Spleen (tissue), 7 donors: ENCODE data around the gene TMEM106C.

Source experiments
- POLR2A ChIP-seq, 3 donors: fragments of 450-650 bp; IDR thresholded peaks; one replicate each; pipeline ENCODE4 v1.5.1; 2017; ENCODE audit warnings: antibody characterized with exemption in 3 of 3, mild to moderate bottlenecking in 1 of 3
- TF ChIP-seq, protein P1 (sequence below), 11 experiments: fragments of 200-600 bp in 7 of 11; fragments of 450-650 bp in 4 of 11; sonication (generic) in 4 of 11; IDR thresholded peaks in 8 of 11; conservative IDR thresholded peaks in 3 of 11; 1 replicate in 7 of 11; 2 replicates in 4 of 11; pipeline versions ENCODE4 v1.4.0 to v1.8.0; 2016 to 2021; ENCODE audit warnings: antibody characterized with exemption in 11 of 11, inconsistent platforms in 4 of 11, mild to moderate bottlenecking in 1 of 11
- donor health status: DM: no; HTN: no; CAD: no; lungs with moderate emphysema.
- donor health status: DM: no; HTN: no; CAD: no.
- donor health status: DM: no; HTN: no; CAD: no.

DNA sequence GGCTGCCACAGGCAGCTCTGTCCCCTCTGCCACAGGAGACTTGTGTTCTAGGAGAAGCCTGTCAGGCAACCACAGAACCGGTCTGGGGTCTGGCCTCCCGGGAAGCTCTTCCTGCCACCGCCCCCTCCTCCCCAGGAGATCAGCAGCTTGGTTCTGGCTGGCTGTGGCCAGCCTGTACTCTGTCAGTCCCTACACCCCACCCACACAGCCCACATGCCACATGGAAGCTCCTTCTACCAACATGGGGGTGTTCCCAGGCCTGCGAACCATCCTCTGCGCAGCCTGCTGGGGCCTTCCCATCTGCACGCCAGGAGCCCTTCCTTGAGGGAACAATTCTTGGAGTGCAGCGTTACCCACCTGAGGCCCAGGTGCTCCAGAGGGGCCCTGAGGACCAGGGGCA, 16.8 kb downstream of the TMEM106C start:
- TF ChIP-seq, protein P1, sequence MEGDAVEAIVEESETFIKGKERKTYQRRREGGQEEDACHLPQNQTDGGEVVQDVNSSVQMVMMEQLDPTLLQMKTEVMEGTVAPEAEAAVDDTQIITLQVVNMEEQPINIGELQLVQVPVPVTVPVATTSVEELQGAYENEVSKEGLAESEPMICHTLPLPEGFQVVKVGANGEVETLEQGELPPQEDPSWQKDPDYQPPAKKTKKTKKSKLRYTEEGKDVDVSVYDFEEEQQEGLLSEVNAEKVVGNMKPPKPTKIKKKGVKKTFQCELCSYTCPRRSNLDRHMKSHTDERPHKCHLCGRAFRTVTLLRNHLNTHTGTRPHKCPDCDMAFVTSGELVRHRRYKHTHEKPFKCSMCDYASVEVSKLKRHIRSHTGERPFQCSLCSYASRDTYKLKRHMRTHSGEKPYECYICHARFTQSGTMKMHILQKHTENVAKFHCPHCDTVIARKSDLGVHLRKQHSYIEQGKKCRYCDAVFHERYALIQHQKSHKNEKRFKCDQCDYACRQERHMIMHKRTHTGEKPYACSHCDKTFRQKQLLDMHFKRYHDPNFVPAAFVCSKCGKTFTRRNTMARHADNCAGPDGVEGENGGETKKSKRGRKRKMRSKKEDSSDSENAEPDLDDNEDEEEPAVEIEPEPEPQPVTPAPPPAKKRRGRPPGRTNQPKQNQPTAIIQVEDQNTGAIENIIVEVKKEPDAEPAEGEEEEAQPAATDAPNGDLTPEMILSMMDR (IDR thresholded peaks at IDR 0.05 in 8 of 11, conservative IDR thresholded peaks at IDR 0.05 in 3 of 11), result no peak
- TF ChIP-seq POLR2A (IDR thresholded peaks at IDR 0.05), result no peak
